GM19468 (cell line): ENCODE measurements around the gene ATP6V0D1.

Source experiments
- ATAC-seq: cut with Tn5 transposase; IDR thresholded peaks from one replicate; pipeline ENCODE4 v1.9.1; 2021; ENCODE audit warnings: mild to moderate bottlenecking, moderate library complexity, moderate number of reproducible peaks; ENCODE audit not compliant: unreplicated experiment; ENCODE audit errors: extremely low read depth

The ATP6V0D1 gene

GRCh38 chr16:67413978-67414911 lies 66.7 kb downstream of the ATP6V0D1 start:
- no peak for ATAC-seq

GRCh38 chr16:67412294-67412693 lies 68.7 kb downstream of the ATP6V0D1 start:
- ATAC-seq, result no peak

GRCh38 chr16:67411339-67411738 lies 69.6 kb downstream of the ATP6V0D1 start:
- ATAC-seq, result no peak

GRCh38 chr16:67409631-67410030 lies 71.3 kb downstream of the ATP6V0D1 start:
- ATAC-seq, result no peak

- no peak for ATAC-seq
Measured at GRCh38 chr16:67407788-67408452, 73.0 kb downstream of the ATP6V0D1 start.

GRCh38 chr16:67407176-67407787 lies 73.7 kb downstream of the ATP6V0D1 start:
- no peak for ATAC-seq

- ATAC-seq, result no peak
Measured at GRCh38 chr16:67406111-67406971, 74.6 kb downstream of the ATP6V0D1 start.

- no peak for ATAC-seq
Measured at GRCh38 chr16:67405336-67405735, 75.6 kb downstream of the ATP6V0D1 start.

GRCh38 chr16:67404740-67405226 lies 76.2 kb downstream of the ATP6V0D1 start:
- ATAC-seq, result no peak

GRCh38 chr16:67403976-67404555 lies 76.9 kb downstream of the ATP6V0D1 start:
- ATAC-seq, result no peak

GRCh38 chr16:67400901-67401300 lies 80.1 kb downstream of the ATP6V0D1 start:
- ATAC-seq, result no peak

GRCh38 chr16:67399749-67400704 lies 80.9 kb downstream of the ATP6V0D1 start:
- no peak for ATAC-seq

- no peak for ATAC-seq
Measured at GRCh38 chr16:67399218-67399733, 81.7 kb downstream of the ATP6V0D1 start.

- no peak for ATAC-seq
Measured at GRCh38 chr16:67398546-67399217, 82.3 kb downstream of the ATP6V0D1 start.

GRCh38 chr16:67397812-67398545 lies 83.0 kb downstream of the ATP6V0D1 start:
- ATAC-seq, result no peak

- ATAC-seq, result no peak
Measured at GRCh38 chr16:67397036-67397801, 83.7 kb downstream of the ATP6V0D1 start.
